ENCODE results near the gene TMPRSS7. TPM values are rescaled to one million over a fixed set of nuclear protein-coding genes. Genes with fewer than 3 reads are reported as not detected.

The TMPRSS7 gene
- total RNA-seq, 1 donor from 2014 or later = not detected

GRCh38 chr3:112041321-112041720 is 6.8 kb downstream of the TMPRSS7 start:
- no peak for DNase-seq (ENCODE audit: low spot score in 2 of 2, unreplicated experiment in 2 of 2)
- Mint-ChIP-seq H3K4me3 (no peak overlapping the region), H3K4me1 (peaks cover 11% of the 10 kb centered on the region), H3K36me3 (no peaks in the 10 kb centered on the region), H3K27ac (no peak overlapping the region), H3K9me3 (peaks cover 4% of the 10 kb centered on the region), H3K27me3 (ENCODE audit: low read depth) (no peaks in the 10 kb centered on the region)
- no peak for TF ChIP-seq CTCF (IDR thresholded peaks at IDR 0.05; ENCODE audit: unreplicated experiment)

DNA sequence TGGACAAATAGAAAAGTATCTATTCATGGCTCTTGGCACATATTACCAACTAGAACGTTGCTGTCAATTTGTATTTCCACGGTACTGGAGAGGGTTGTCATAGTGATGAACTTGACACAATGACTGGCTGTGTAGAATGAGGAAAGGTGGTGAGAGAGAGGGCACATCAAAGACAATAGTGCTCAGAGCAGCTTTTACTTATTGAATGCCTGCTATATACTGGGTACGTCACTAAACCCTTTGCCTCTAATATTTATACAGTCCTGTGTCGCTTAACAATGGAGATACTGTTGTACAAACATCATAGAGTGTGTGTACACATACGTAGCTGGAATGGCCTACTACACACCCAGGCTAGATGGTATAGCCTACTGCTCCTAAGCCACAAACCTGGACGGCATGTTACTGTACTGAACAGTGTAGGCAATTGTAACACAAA is 8.3 kb downstream of the TMPRSS7 start:
- DNase-seq (ENCODE audit: low spot score in 2 of 2, unreplicated experiment in 2 of 2) = no peak
- Mint-ChIP-seq H3K36me3 (no peaks in the 10 kb centered on the region), H3K27ac (no peak overlapping the region), H3K4me3 (no peak overlapping the region), H3K27me3 (ENCODE audit: low read depth) (no peaks in the 10 kb centered on the region), H3K9me3 (no peaks in the 10 kb centered on the region), H3K4me1 (peaks cover 11% of the 10 kb centered on the region)
- no peak for TF ChIP-seq CTCF (IDR thresholded peaks at IDR 0.05; ENCODE audit: unreplicated experiment)

- Mint-ChIP-seq H3K36me3 (no peaks in the 10 kb centered on the region), H3K4me3 (no peak overlapping the region), H3K9me3 (no peaks in the 10 kb centered on the region), H3K27ac (no peak overlapping the region), H3K27me3 (ENCODE audit: low read depth) (no peaks in the 10 kb centered on the region), H3K4me1 (peaks cover 11% of the 10 kb centered on the region)
- TF ChIP-seq CTCF (IDR thresholded peaks at IDR 0.05; ENCODE audit: unreplicated experiment) = peak; percentile 96
- DNase-seq (ENCODE audit: low spot score in 2 of 2, unreplicated experiment in 2 of 2) = peak in 1 of 2 experiments; percentile 40
These were observed 9.2 kb downstream of the TMPRSS7 start for GRCh38 chr3:112043621-112044201.

- Mint-ChIP-seq H3K36me3 (no peaks in the 10 kb centered on the region), H3K9me3 (no peaks in the 10 kb centered on the region), H3K27me3 (ENCODE audit: low read depth) (no peaks in the 10 kb centered on the region), H3K4me3 (no peak overlapping the region), H3K4me1 (peaks cover 4% of the 10 kb centered on the region), H3K27ac (no peak overlapping the region)
- no peak for DNase-seq (ENCODE audit: low spot score in 2 of 2, unreplicated experiment in 2 of 2)
- TF ChIP-seq CTCF (IDR thresholded peaks at IDR 0.05; ENCODE audit: unreplicated experiment) = no peak
These were observed 12.1 kb downstream of the TMPRSS7 start for GRCh38 chr3:112046599-112046998.

DNA sequence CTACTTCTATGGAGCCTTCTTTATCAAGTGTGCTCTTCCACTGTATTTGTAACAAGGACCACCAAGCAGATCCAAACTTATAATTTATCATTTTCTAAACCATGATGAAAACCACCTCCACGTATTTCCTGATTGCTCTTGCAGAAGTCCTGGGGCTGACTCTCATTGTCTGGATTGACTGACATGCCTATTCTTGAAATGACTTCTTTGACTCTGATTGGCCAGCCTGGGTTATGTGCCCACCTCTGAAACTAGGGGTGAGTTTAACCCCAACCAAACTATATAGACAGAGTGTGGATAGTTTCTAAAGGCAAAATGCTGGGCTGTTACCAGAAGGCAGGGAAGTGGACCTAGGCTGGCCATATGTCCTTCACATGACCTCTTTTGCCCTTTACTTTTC is 12.7 kb downstream of the TMPRSS7 start:
- H3K27ac Mint-ChIP-seq = no peak overlapping the region
- no peaks in the 10 kb centered on the region for H3K27me3 Mint-ChIP-seq (ENCODE audit: low read depth)
- no peaks in the 10 kb centered on the region for H3K9me3 Mint-ChIP-seq
- H3K36me3 Mint-ChIP-seq = no peaks in the 10 kb centered on the region
- no peak for DNase-seq (ENCODE audit: low spot score in 2 of 2, unreplicated experiment in 2 of 2)
- no peak for TF ChIP-seq CTCF (IDR thresholded peaks at IDR 0.05; ENCODE audit: unreplicated experiment)
- H3K4me3 Mint-ChIP-seq = no peak overlapping the region
- peaks cover 4% of the 10 kb centered on the region for H3K4me1 Mint-ChIP-seq

DNA sequence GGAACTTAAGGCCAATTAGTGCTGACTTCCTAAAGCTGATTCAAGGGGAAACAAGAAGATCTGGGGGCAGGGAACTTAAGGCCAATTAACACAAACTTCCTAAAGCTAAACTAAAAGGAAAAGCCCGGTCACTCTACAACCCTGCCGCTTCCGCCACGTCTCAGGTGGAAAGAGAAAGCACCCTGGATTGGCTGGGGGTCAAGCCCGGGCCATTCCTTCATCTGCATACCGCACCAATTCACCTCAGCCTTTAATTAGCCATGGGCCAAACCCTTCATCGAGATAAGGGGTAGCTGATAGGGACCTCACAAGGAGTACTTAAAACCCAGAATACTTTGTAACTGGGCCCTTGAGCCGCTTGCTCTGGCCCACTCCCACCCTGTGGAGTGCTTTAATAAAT is 14.4 kb downstream of the TMPRSS7 start:
- H3K9me3 Mint-ChIP-seq = no peaks in the 10 kb centered on the region
- no peak overlapping the region for H3K27ac Mint-ChIP-seq
- H3K4me3 Mint-ChIP-seq = no peak overlapping the region
- peaks cover 16% of the 10 kb centered on the region for H3K4me1 Mint-ChIP-seq
- no peak for DNase-seq (ENCODE audit: low spot score in 2 of 2, unreplicated experiment in 2 of 2)
- no peak for TF ChIP-seq CTCF (IDR thresholded peaks at IDR 0.05; ENCODE audit: unreplicated experiment)
- H3K27me3 Mint-ChIP-seq (ENCODE audit: low read depth) = no peaks in the 10 kb centered on the region
- no peaks in the 10 kb centered on the region for H3K36me3 Mint-ChIP-seq

Data from mesothelial cell of epicardium (in vitro differentiated cells).